SK-N-SH treated with all-trans-retinoic acid at 6 μM for 48 hours (cell line): Measurements from ENCODE around the gene FAM163A.

Experiments
- ATAC-seq: fragments of 200-7000 bp; cut with Tn5 transposase; 3 replicates; pipeline ENCODE4 v1.9.1; 2020; ENCODE audit warnings: mild to moderate bottlenecking, moderate library complexity
- ARNTL ChIP-seq: fragments of 450-650 bp; formaldehyde crosslinking; IDR thresholded peaks from 2 replicates; pipeline ENCODE4 v1.5.0; 2020; ENCODE audit warnings: low read depth, mild to moderate bottlenecking, moderate library complexity, borderline replicate concordance
- BACH2 ChIP-seq: fragments of 250-450 bp; sonication (Bioruptor Pico); IDR thresholded peaks from 2 replicates; pipeline ENCODE4 v1.9.0; 2021; ENCODE audit warnings: mild to moderate bottlenecking, borderline replicate concordance
- CSDC2 ChIP-seq: fragments of 250-450 bp; sonication (Bioruptor Pico); IDR thresholded peaks from 2 replicates; pipeline ENCODE4 v1.5.0; 2020; ENCODE audit warnings: mild to moderate bottlenecking, moderate library complexity
- ESRRG ChIP-seq: fragments of 250-450 bp; sonication (Bioruptor Pico); IDR thresholded peaks from 2 replicates; pipeline ENCODE4 v1.6.1; 2021; ENCODE audit warnings: mild to moderate bottlenecking
- GLIS3 ChIP-seq: fragments of 250-450 bp; sonication (Bioruptor Pico); IDR thresholded peaks from 2 replicates; pipeline ENCODE4 v1.5.0; 2020; ENCODE audit warnings: mild to moderate bottlenecking, moderate library complexity
- ISL1 ChIP-seq: fragments of 250-450 bp; sonication (Bioruptor Pico); IDR thresholded peaks from 2 replicates; pipeline ENCODE4 v2.1.2; 2022; ENCODE audit warnings: mild to moderate bottlenecking, moderate library complexity
- OSR1 ChIP-seq: fragments of 250-450 bp; sonication (Bioruptor Pico); IDR thresholded peaks from 2 replicates; pipeline ENCODE4 v1.8.0; 2022; ENCODE audit warnings: moderate library complexity, mild to moderate bottlenecking, inconsistent platforms
- PPARA ChIP-seq: fragments of 250-450 bp; sonication (Bioruptor Pico); IDR thresholded peaks from 2 replicates; pipeline ENCODE4 v1.5.0; 2020; ENCODE audit warnings: mild to moderate bottlenecking, borderline replicate concordance
- RARB ChIP-seq: fragments of 250-450 bp; sonication (Bioruptor Pico); IDR thresholded peaks from 2 replicates; pipeline ENCODE4 v1.8.0; 2021; ENCODE audit warnings: mild to moderate bottlenecking, moderate library complexity
- SNAI2 ChIP-seq: fragments of 250-450 bp; sonication (Bioruptor Pico); IDR thresholded peaks from 2 replicates; pipeline ENCODE4 v1.5.0; 2020; ENCODE audit warnings: mild to moderate bottlenecking, moderate library complexity
- TCF4 ChIP-seq: fragments of 250-450 bp; sonication (Bioruptor Pico); IDR thresholded peaks from 2 replicates; pipeline ENCODE4 v1.8.0; 2021; ENCODE audit warnings: mild to moderate bottlenecking, moderate library complexity, borderline replicate concordance
- ZC3H10 ChIP-seq: fragments of 250-450 bp; sonication (Bioruptor Pico); IDR thresholded peaks from 2 replicates; pipeline ENCODE4 v1.5.1; 2021; ENCODE audit warnings: mild to moderate bottlenecking, moderate library complexity
- ZFP3 ChIP-seq: fragments of 250-450 bp; sonication (Bioruptor Pico); IDR thresholded peaks from 2 replicates; pipeline ENCODE4 v1.5.0; 2020; ENCODE audit warnings: mild to moderate bottlenecking, moderate library complexity
- ZFP30 ChIP-seq: fragments of 450-650 bp; formaldehyde crosslinking; IDR thresholded peaks from 2 replicates; pipeline ENCODE4 v1.5.0; 2022; ENCODE audit warnings: mild to moderate bottlenecking, moderate library complexity
- ZNF565 ChIP-seq: fragments of 450-650 bp; formaldehyde crosslinking; conservative IDR thresholded peaks from 2 replicates; pipeline ENCODE4 v1.5.0; 2020; ENCODE audit warnings: low read depth, mild to moderate bottlenecking, moderate library complexity
- ZNF8 ChIP-seq: fragments of 450-650 bp; formaldehyde crosslinking; IDR thresholded peaks from 2 replicates; pipeline ENCODE4 v1.5.0; 2020; ENCODE audit warnings: mild to moderate bottlenecking, moderate library complexity
- TF ChIP-seq, protein P1 (sequence below): fragments of 250-450 bp; sonication (Bioruptor Pico); IDR thresholded peaks from 2 replicates; pipeline ENCODE4 v1.5.1; 2021; ENCODE audit warnings: mild to moderate bottlenecking, moderate library complexity
- TF ChIP-seq, protein P2 (sequence below): fragments of 250-450 bp; sonication (Bioruptor Pico); IDR thresholded peaks from 2 replicates; pipeline ENCODE4 v1.5.1; 2020; ENCODE audit warnings: low read depth, mild to moderate bottlenecking, moderate library complexity
- TF ChIP-seq, protein P3 (sequence below): fragments of 250-450 bp; sonication (Bioruptor Pico); IDR thresholded peaks from 2 replicates; pipeline ENCODE4 v1.8.0; 2020; ENCODE audit warnings: mild to moderate bottlenecking, moderate library complexity, borderline replicate concordance
- TF ChIP-seq, protein P4 (sequence below): fragments of 250-450 bp; sonication (Bioruptor Pico); IDR thresholded peaks from 2 replicates; pipeline ENCODE4 v1.5.0; 2020; ENCODE audit warnings: mild to moderate bottlenecking, moderate library complexity
- TF ChIP-seq, protein P5 (sequence below): fragments of 250-450 bp; sonication (Bioruptor Pico); IDR thresholded peaks from 2 replicates; pipeline ENCODE4 v1.8.0; 2021; ENCODE audit warnings: low read depth, mild to moderate bottlenecking, moderate library complexity, borderline replicate concordance

Gene FAM163A

DNA sequence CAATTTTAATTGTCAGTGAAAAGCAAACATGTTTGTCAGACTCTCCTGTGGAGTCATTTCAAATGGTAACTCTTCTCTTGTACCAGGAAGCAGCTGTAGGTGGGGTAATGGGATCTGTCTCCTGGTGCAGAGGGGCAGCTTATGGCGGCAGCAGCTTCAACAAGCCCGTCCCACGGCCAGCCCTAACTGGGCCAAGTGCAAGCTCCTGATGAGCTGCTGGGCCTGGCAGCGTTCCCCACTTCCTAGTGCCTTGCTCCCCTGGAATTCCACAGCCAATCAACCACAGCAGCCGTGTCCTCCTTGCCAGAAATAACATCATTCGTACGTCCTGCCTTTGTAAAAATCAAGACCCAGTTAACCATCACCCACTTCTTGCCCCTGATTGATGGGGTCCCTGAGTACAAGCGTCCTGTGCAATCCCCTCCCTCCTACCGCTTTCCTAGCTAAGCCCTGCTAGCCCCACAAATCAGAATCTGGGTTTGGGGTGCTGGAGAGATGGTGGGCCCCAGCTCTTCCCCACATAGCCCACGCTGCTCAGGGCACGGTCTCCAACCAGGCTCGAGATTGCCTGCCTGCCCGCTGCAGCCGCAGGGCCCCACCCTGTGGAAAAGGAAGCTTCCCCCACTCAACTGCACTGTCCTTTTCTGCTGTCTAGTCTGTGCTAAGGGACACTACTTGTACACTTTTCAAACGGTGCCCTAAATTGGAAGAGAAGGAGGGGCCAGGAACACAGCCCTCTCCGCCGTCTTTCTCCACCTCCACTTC is 73.3 kb downstream of the FAM163A start:
- TF ChIP-seq, protein P1, sequence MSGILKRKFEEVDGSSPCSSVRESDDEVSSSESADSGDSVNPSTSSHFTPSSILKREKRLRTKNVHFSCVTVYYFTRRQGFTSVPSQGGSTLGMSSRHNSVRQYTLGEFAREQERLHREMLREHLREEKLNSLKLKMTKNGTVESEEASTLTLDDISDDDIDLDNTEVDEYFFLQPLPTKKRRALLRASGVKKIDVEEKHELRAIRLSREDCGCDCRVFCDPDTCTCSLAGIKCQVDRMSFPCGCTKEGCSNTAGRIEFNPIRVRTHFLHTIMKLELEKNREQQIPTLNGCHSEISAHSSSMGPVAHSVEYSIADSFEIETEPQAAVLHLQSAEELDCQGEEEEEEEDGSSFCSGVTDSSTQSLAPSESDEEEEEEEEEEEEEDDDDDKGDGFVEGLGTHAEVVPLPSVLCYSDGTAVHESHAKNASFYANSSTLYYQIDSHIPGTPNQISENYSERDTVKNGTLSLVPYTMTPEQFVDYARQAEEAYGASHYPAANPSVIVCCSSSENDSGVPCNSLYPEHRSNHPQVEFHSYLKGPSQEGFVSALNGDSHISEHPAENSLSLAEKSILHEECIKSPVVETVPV, result no peak
- TF ChIP-seq ARNTL (CRISPR knock-in tag) (no peak), OSR1 (CRISPR knock-in tag) (no peak)
- no peak for ATAC-seq

DNA sequence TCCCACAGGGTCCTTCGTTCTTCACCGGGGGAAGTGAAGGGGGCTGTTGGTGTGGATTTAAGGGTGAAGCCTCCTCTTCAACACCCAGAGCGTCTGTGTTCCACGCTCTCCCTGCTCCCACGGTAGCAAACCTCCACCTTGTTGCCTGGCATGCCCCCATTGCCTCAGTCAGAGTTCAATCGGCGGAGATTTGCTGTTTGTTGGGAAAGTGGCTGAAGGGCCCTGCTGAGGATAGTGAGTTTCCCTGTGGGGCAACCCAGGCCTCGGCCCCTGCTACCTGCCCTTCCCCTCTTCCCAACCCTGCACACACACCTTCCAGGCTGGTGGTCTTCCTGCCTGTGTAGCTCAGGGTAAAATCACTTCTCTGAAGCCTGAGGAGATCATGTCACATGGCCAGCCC is 74.0 kb downstream of the FAM163A start:
- no peak for ATAC-seq
- TF ChIP-seq, protein P1, result no peak
- TF ChIP-seq ZFP3 (CRISPR knock-in tag) (no peak), CSDC2 (CRISPR knock-in tag) (no peak), PPARA (CRISPR knock-in tag) (no peak), ISL1 (no peak), ZNF565 (CRISPR knock-in tag) (no peak)
- TF ChIP-seq, protein P2, sequence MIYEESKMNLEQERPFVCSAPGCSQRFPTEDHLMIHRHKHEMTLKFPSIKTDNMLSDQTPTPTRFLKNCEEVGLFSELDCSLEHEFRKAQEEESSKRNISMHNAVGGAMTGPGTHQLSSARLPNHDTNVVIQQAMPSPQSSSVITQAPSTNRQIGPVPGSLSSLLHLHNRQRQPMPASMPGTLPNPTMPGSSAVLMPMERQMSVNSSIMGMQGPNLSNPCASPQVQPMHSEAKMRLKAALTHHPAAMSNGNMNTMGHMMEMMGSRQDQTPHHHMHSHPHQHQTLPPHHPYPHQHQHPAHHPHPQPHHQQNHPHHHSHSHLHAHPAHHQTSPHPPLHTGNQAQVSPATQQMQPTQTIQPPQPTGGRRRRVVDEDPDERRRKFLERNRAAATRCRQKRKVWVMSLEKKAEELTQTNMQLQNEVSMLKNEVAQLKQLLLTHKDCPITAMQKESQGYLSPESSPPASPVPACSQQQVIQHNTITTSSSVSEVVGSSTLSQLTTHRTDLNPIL, result no peak

DNA sequence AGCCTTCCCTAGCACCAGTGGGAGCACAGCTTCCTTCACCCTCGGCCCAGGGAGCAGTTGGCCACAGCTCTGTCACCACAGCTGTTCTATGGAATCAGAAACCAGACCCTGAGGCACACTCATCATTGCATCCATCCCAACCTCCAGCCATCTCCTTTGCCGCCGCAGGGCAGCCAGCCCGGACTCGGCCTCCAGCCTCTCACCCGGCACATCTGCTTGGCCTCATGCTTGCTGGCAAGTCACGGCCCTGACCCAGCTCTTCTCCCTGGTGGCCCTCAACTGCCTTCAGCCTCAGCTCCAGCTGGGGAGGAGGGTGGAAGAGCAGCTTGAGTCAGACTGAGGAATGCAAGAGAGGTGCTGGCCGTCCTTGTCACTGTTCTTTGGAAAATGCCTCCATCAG is 74.7 kb downstream of the FAM163A start:
- ATAC-seq, result no peak
- TF ChIP-seq, protein P3, sequence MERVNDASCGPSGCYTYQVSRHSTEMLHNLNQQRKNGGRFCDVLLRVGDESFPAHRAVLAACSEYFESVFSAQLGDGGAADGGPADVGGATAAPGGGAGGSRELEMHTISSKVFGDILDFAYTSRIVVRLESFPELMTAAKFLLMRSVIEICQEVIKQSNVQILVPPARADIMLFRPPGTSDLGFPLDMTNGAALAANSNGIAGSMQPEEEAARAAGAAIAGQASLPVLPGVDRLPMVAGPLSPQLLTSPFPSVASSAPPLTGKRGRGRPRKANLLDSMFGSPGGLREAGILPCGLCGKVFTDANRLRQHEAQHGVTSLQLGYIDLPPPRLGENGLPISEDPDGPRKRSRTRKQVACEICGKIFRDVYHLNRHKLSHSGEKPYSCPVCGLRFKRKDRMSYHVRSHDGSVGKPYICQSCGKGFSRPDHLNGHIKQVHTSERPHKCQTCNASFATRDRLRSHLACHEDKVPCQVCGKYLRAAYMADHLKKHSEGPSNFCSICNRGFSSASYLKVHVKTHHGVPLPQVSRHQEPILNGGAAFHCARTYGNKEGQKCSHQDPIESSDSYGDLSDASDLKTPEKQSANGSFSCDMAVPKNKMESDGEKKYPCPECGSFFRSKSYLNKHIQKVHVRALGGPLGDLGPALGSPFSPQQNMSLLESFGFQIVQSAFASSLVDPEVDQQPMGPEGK, result no peak

DNA sequence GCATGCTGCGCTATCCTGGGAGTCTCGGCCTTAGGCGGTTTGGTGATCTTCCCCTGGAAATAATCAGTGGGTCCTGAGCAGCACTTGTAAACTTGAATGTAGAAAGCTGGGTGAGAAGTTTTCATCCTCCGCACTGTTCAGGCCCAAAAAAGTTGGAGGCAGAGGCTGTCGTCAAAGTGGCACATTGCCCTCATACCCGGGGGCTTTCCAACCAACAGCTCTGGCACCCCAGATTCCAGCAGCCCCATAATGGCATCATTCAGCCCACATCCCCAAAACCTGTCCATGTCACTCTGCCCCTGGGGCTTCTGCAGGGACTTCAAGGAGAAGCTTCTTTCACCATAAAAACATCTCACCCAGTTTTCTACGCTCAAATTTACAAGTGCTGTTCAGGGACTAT is 75.2 kb downstream of the FAM163A start:
- TF ChIP-seq TCF4, result no peak
- TF ChIP-seq ZC3H10 (CRISPR knock-in tag), result no peak
- TF ChIP-seq GLIS3 (CRISPR knock-in tag), result no peak
- TF ChIP-seq, protein P4, sequence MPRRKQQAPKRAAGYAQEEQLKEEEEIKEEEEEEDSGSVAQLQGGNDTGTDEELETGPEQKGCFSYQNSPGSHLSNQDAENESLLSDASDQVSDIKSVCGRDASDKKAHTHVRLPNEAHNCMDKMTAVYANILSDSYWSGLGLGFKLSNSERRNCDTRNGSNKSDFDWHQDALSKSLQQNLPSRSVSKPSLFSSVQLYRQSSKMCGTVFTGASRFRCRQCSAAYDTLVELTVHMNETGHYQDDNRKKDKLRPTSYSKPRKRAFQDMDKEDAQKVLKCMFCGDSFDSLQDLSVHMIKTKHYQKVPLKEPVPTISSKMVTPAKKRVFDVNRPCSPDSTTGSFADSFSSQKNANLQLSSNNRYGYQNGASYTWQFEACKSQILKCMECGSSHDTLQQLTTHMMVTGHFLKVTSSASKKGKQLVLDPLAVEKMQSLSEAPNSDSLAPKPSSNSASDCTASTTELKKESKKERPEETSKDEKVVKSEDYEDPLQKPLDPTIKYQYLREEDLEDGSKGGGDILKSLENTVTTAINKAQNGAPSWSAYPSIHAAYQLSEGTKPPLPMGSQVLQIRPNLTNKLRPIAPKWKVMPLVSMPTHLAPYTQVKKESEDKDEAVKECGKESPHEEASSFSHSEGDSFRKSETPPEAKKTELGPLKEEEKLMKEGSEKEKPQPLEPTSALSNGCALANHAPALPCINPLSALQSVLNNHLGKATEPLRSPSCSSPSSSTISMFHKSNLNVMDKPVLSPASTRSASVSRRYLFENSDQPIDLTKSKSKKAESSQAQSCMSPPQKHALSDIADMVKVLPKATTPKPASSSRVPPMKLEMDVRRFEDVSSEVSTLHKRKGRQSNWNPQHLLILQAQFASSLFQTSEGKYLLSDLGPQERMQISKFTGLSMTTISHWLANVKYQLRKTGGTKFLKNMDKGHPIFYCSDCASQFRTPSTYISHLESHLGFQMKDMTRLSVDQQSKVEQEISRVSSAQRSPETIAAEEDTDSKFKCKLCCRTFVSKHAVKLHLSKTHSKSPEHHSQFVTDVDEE (CRISPR knock-in tag), result no peak
- no peak for ATAC-seq

DNA sequence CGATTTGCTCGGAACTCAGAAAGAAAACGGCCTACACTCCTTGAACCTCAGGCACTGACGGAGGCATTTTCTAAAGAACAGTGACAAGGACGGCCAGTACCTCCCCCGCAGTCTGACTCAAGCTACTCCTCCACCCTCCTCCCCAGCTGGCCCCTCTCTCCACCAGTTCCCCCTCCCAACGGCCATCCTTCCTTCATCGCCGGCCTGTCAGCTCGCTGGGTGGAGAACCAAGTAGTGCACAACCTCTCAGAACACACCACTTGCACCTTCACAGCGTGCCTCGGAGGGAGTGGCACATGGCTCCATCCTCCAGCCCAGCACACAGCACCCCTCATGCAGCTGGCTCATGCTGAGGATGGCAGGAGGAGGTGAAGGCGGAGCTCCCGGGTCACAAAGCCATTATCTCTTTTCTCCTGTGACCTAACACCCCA is 75.7 kb downstream of the FAM163A start:
- ATAC-seq, result no peak
- no peak for TF ChIP-seq ZNF8 (CRISPR knock-in tag)
- no peak for TF ChIP-seq PPARA (CRISPR knock-in tag)
- no peak for TF ChIP-seq RARB (CRISPR knock-in tag)
- TF ChIP-seq SNAI2 (CRISPR knock-in tag), result no peak
- TF ChIP-seq BACH2, result no peak
- no peak for TF ChIP-seq ZNF565 (CRISPR knock-in tag)
- TF ChIP-seq, protein P4 (CRISPR knock-in tag), result no peak
- TF ChIP-seq, protein P5, sequence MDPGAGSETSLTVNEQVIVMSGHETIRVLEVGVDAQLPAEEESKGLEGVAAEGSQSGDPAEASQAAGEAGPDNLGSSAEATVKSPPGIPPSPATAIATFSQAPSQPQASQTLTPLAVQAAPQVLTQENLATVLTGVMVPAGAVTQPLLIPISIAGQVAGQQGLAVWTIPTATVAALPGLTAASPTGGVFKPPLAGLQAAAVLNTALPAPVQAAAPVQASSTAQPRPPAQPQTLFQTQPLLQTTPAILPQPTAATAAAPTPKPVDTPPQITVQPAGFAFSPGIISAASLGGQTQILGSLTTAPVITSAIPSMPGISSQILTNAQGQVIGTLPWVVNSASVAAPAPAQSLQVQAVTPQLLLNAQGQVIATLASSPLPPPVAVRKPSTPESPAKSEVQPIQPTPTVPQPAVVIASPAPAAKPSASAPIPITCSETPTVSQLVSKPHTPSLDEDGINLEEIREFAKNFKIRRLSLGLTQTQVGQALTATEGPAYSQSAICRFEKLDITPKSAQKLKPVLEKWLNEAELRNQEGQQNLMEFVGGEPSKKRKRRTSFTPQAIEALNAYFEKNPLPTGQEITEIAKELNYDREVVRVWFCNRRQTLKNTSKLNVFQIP (CRISPR knock-in tag), result no peak
- no peak for TF ChIP-seq ZFP3 (CRISPR knock-in tag)
- TF ChIP-seq ZFP30 (CRISPR knock-in tag), result no peak
- TF ChIP-seq ESRRG, result no peak
